GM23338 (cell line): ENCODE results near the gene AAGAB.

Experiments used
- POLR2AphosphoS5 ChIP-seq: IDR thresholded peaks from 2 replicates; pipeline ENCODE4 v1.6.1; 2016; ENCODE audit warnings: antibody characterized with exemption, low read depth
- TF ChIP-seq, protein P1 (sequence below), 2 experiments: fragments of 200-600 bp in 1 of 2; sonication (generic) in 1 of 2; conservative IDR thresholded peaks; 2 replicates each; pipeline versions ENCODE4 v1.5.1 to v1.6.1; 2016 to 2017; ENCODE audit warnings: antibody characterized with exemption in 2 of 2, low read depth in 2 of 2, mild to moderate bottlenecking in 2 of 2, moderate library complexity in 1 of 2

DNA sequence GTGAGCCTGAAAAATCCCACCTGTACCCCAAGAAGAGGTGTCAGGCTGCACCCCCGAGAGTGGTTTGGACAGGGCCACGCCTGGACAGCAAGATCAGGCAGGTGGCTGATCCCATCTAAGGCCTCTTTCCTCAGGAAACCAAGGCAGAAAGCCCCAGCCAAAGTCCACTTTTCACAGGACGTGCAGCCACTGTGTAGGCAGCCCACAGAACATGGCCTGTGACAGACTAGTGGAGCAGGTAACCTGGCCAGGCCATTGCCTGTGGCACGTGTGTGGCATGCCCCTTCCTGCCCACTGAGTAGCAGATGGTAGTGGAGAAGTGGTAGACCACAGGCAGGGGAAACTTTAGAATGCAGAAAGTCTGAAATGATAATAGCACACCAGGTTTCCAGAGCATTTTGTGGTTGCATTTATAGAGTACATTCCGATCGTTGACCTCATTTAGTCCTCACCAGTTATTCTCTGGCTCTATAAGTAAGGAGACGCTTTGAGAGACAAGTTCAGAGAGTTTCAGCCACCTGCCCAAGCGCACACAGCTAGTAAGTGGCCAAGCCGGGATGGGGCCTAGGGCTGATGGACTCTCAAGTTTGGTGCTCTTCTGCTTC lies 68.7 kb downstream of the AAGAB start:
- no peak for TF ChIP-seq POLR2AphosphoS5
- TF ChIP-seq, protein P1, sequence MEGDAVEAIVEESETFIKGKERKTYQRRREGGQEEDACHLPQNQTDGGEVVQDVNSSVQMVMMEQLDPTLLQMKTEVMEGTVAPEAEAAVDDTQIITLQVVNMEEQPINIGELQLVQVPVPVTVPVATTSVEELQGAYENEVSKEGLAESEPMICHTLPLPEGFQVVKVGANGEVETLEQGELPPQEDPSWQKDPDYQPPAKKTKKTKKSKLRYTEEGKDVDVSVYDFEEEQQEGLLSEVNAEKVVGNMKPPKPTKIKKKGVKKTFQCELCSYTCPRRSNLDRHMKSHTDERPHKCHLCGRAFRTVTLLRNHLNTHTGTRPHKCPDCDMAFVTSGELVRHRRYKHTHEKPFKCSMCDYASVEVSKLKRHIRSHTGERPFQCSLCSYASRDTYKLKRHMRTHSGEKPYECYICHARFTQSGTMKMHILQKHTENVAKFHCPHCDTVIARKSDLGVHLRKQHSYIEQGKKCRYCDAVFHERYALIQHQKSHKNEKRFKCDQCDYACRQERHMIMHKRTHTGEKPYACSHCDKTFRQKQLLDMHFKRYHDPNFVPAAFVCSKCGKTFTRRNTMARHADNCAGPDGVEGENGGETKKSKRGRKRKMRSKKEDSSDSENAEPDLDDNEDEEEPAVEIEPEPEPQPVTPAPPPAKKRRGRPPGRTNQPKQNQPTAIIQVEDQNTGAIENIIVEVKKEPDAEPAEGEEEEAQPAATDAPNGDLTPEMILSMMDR (conservative IDR thresholded peaks at IDR 0.05; ENCODE audit: low read depth in 2 of 2): no peak
